ENCODE measurements around the gene ZNF45.
"Not testable (repeated sequence)": the region's sequence is repeated elsewhere in the genome, so short reads cannot be mapped to it uniquely, and the experiment has no call there.

ZNF45 gene

DNA sequence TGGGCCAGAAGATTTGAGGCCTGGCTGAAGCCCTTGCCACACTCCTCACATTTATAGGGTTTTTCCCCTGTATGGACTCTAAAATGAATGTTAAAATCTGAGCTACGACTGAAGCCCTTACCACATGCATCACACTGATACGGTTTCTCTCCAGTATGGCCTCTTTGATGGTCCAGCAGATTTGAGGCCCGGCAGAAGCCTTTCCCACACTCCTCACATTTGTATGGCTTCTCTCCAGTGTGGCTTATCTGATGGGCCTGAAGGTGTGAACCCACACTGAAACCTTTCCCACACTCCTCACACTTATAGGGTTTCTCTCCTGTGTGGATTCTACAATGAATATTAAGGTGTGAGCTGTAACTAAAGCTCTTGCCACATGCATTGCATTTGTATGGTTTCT, 21.0 kb downstream of the ZNF45 start:
- in situ Hi-C loops (cut with MboI; ENCODE audit: low sequenced_read_pairs) = no loop called here

- in situ Hi-C loops (cut with MboI; ENCODE audit: low sequenced_read_pairs) = no loop called here
Measured at GRCh38 chr19:43913383-43913782, 21.7 kb downstream of the ZNF45 start.

- in situ Hi-C loops (cut with MboI; ENCODE audit: low sequenced_read_pairs) = no loop called here
Measured at GRCh38 chr19:43910884-43911283, 24.2 kb downstream of the ZNF45 start.

DNA sequence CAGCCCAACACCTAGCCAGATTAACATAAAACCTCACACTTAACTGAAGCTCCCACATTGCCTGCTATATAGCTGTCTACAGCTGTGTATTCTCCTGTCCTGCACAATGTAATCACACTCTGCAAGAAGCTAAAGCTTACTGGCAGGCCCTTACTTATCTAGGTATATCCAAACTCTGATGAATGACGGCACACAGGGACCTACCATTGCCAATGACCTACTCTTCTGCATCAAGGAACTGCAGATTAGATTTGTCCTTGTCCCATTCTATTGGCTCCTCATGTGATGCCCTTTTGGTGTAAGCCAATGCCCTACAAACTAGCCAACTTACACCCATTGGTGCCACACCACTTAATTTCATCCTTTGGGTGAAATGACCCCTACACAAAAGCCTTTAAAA, 26.4 kb downstream of the ZNF45 start:
- in situ Hi-C loops (cut with MboI; ENCODE audit: low sequenced_read_pairs) = no loop called here

DNA sequence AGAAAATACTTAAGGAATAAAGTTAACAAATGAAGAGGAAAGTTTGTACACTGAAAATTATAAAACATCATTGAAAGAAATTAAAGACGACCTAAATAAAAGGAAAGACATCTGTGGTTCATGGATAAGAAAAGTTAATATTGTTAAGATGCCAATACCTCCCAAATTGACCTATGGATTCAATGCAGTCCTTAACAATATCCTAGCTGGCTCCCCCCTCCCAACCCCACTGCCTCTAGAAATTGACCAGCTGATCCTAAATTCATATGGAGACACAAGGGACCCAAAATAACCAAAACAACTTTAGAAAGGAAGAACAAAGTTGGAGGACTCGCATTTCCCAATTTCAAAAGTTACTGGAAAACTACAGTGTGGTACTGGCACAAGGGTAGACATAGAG, 28.3 kb downstream of the ZNF45 start:
- in situ Hi-C loops (cut with MboI; ENCODE audit: low sequenced_read_pairs) = no loop called here

DNA sequence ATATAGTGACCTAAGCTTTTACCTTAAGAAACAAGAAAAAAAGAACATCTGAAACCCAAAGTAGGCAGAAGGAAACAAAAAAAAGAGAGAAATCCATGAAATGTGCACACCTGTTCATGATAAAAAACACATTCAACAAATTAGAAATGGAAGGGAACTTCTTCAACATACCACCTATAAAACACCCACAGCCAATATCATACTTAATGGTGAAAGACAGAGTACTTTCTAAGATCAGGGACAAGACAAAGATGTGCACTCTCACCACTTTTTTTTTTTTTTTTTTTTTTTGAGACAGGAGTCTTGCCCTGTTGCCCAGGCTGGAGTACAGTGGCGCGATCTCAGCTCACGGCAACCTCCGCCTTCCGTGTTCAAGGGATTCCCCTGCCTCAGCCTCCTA, 29.2 kb downstream of the ZNF45 start:
- in situ Hi-C loops (cut with MboI; ENCODE audit: low sequenced_read_pairs) = no loop called here

- in situ Hi-C loops (cut with MboI; ENCODE audit: low sequenced_read_pairs) = no loop called here
Measured at GRCh38 chr19:43902399-43902798, 32.7 kb downstream of the ZNF45 start.

DNA sequence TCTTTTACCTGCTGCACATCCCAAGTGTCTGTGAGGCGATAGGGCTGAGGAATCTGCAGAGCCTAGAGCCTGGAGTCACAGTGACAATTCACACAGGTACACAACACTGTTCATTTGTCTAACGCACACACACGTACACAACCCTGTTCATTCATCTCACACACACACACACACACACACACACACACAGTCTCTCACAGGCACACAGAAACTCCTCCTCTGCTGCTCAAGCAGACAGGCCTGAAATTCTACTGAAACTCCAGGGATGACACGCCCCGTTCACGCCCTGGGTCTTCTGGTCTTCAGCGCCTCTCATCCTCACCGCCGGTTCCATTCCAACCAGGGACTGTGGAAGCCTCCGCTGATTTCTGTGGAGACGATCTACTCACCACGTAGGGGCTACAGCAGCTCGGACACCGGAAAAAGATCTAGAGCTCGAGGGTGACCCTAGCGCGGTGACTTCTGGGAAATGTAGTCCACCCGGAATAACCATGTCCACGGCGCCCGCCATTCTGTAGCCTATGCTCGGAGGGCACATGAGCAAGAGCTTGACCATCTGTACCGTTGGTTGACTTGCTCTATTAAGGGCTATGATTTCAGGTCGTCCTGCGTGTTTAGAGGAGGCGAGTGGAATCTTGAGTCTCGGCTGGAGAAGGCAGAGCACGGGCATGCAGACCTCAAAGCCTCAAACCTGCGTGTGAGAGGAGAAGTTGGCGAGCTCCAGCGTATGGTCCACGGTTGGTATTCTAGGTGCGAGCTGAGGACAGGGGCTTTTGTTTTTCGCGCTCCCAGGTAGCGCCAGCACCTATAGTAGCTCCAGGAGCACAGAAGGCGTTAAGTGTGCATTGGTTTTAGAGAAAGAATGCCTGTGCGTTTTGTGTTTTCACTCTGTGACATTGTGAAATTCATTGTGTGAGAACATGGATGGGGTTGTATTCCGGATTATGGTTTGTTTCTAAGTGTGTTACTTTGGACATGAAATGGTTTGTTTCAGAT, 33.4 kb downstream of the ZNF45 start:
- in situ Hi-C loops (cut with MboI; ENCODE audit: low sequenced_read_pairs) = no loop called here

DNA sequence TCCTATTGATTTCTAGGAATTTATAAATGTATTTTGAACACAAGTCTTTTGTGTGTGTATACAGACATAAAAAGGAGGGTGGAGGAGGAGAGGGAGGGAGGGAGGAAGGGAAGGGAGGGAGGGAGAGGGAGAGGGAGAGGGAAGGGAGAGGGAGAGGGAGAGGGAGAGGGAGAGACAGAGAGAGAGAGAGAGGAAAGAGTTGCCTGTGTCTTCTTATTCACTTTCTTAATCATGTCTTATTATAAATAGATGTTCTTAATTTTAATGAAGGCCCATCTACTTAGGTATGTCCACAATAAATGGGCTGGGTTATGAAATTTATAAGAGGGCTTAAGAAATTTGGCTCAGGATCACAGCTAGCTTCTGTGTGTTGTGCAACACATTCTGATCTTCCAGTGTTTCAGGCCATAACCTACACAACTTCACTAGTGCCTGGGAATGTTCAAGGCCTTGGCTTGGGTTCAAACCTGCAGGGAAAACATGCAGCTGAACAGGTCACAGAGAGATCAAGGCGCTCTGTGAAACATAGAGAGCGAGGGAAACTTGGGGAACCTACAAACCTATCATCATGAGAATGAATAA, 39.3 kb downstream of the ZNF45 start:
- in situ Hi-C loops (cut with MboI; ENCODE audit: low sequenced_read_pairs) = no loop called here

- in situ Hi-C loops (cut with MboI; ENCODE audit: low sequenced_read_pairs) = no loop called here
Measured at GRCh38 chr19:43883864-43884263, 51.2 kb downstream of the ZNF45 start, which contains the start of gene ZNF404. Gene ZNF404 (minus strand): TSS chr19:43883964.

- in situ Hi-C loops (cut with MboI; ENCODE audit: low sequenced_read_pairs) = no loop called here
Measured at GRCh38 chr19:43880483-43880882, 54.6 kb downstream of the ZNF45 start.

- in situ Hi-C loops (cut with MboI; ENCODE audit: low sequenced_read_pairs) = no loop called here
Measured at GRCh38 chr19:43872547-43873336, 62.3 kb downstream of the ZNF45 start.

DNA sequence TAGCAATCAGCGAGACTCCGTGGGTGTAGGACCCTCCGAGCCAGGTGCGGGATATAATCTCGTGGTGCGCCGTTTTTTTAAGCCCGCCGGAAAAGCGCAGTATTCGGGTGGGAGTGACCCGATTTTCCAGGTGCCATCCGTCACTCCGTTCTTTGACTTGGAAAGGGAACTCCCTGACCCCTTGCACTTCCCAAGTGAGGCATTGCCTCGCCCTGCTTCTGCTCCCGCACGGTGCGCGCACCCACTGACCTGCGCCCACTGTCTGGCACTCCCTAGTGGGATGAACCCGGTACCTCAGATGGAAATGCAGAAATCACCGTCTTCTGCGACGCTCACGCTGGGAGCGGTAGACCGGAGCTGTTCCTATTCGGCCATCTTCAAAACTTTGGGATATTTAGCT, 68.2 kb downstream of the ZNF45 start:
- in situ Hi-C loops (cut with MboI; ENCODE audit: low sequenced_read_pairs) = not testable (repeated sequence)

All from hTERT RPE-1 (cell line).